DLD1 (cell line): ENCODE results near the gene PDIA6.

Experiments
- in situ Hi-C: cut with HindIII; loops from 2 replicates; pipeline ENCODE4 v1.10.0; 2017; ENCODE audit warnings: low sequenced_read_pairs

Gene PDIA6, protein sequence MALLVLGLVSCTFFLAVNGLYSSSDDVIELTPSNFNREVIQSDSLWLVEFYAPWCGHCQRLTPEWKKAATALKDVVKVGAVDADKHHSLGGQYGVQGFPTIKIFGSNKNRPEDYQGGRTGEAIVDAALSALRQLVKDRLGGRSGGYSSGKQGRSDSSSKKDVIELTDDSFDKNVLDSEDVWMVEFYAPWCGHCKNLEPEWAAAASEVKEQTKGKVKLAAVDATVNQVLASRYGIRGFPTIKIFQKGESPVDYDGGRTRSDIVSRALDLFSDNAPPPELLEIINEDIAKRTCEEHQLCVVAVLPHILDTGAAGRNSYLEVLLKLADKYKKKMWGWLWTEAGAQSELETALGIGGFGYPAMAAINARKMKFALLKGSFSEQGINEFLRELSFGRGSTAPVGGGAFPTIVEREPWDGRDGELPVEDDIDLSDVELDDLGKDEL

DNA sequence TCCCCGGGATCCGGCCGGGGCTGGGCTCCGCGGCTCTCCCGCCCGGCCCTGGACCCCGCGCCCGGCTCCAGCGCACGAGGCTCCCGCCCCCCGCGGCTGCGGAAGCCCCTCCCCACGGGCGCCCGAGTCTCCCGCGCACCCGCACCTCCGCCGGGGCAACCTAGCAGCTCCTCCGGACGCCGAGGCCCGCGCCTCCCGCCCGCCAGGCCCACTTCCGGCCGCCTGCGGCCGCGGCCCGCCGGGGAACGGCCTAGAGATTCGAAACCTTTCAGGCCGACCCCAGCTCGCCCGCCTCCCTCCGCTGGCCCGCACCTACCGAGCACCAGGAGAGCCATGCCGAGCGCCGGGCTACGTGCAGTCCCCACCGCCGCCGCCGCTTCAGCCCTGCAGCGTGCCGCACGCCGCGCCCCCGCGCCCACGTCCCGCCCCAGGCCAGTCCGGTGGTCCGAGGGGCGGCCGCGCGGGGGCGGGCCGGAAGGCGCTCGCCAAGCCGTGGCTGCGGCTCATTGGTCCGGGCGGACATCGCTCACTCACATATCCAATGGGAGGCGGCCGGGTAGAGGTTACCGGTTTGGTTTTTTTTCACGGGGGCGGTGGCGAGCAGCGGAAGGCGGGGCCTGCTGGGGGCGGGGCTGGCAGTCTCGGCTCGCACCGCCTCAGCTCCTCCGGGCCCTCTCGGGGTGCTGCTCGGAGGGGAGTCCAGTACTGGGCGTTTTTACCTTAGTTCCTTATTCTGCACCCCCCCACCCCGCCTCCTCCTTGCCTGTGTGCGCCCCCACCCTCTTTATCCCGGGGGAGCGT lies at the start of gene PDIA6:
Gene PDIA6 (minus strand): TSS at position 424 of the 801 bp plus-strand sequence. CDS start 89 bp downstream, at position 335.
- in situ Hi-C loops = no loop called here

DNA sequence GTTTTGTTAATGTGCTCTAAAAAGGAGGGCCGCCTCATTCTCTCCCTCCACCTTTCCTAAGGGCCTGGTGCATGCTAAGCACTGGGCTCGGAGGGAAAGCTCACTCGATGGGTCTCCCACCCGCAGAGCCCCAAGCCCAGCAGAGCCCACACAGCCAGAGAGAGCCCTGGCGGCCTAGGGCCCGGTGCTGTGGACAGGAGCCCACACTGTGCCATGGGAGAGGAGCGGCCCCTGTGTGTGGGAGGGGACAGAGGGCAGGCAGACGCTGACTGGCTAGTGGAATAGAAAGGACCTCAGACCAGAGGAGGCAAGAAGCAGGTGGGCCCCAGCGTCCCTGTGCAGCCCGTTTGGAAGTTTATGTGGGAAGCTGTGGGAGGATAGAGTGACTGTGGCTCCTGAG lies 49.7 kb upstream of the PDIA6 start:
- in situ Hi-C loops = no loop called here

DNA sequence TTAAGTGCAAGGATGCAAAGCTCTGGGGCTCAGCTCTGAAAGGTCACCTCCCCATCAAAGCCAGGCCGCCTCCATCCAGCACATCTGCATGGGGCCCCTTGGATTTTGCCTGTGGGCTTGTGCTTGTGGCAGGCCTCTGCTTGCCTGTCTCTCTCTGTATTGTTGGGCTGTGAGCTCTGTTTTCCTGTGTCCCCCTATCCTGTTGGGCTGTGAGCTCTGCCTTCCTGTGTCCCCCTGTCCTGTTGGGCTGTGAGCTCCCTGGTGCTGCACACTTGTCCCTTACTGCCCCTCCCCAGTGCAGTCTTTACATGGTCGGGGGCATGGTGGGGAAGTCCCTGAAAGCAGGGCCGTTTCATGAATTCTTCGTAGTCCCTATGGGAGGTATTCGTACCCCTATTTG lies 49.2 kb upstream of the PDIA6 start:
- in situ Hi-C loops = no loop called here

DNA sequence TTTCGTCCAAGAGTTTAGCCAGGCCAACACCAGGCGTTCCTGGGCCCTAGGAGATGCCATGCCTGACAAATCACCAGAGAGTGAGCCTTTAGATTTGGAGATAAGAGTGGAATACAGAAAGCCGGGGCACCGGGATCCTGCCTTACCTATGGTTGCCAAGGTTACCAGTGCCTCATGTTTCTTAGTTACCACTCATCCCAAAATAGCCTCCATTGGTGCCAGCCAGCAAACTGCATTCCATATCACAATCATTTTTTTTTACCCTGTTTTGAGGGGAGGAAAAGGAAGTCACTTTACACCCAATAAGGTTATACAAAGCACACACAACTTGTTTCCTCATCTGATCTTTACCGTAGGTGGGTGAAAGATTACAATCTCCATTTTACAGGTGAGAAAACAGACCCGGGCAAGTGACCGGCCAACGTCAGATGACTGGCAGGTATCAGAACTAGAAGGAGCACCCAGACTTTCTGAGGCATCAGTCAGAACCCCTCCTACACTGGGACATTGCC lies 48.3 kb upstream of the PDIA6 start:
- in situ Hi-C loops = no loop called here

DNA sequence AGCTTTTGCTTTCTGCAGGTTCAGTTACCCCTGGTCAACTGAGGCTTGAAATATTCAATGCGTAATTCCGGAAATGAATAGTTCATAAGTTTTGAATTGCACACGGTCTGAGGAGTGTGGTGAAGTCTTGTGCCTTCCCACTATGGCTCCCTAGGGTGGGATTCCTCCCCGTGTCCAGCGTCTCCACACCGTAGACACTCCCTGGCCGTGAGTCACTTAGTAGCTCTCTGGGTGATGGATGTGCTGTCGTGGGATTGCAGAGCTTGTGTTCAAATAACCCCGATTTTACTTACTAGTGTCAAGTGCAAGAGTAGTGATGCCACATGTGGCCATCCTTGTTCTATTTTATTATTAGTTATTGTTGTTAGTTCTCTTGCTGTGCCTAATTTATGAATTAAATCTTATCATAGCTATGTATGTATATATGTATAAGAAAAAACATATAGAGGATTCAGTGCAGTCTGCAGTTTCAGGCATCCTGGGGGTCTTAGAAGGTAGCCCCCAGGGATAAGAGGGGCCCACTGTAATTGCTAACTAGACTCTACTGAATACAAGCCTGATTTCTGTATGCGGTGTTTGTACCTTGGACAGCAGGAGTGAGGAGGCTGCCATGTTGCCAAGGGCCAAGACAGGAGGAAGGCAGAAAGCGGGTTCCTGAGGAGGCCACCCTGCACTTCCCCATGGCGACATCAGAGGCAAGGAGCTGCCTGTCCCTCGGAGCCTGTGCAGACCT lies 47.7 kb upstream of the PDIA6 start:
- in situ Hi-C loops = no loop called here

DNA sequence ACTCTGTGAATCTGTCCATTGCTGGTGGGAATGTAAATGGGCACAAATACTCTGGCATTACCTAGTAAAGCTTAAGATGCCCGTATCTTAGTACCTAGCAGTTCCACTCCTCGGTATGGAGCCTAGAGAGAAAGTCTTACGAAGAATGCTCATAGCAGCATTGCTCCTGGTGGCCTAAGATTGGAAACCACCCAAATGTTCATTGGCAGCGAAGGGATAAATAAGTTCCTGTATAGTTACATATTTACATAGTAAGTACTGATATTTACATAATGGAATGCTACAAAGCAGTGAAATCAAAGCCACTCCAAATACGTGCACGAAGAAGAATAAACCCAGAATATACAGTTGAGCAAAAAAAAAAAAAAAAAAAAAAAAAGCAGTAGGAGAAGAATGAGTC lies 46.7 kb upstream of the PDIA6 start:
- in situ Hi-C loops = no loop called here

DNA sequence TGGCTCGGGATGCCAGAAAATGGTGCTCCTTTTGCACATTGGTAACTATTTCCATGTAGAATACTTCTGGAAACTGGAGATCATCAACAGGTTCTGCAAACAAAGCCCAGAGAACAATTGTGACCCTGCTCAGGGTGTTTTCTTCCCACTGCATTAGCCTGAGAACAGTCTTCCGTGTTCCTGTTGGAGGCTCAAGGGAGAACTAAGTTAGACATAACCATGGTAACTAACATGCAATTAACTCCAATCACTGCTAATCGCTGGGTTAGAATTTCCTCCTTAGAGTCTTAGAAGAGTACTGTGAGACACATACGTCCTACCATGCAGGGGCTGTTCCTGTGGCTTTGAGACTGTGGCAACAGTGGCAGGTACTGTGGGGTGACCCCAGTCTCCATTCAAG lies 36.0 kb upstream of the PDIA6 start:
- in situ Hi-C loops = no loop called here

DNA sequence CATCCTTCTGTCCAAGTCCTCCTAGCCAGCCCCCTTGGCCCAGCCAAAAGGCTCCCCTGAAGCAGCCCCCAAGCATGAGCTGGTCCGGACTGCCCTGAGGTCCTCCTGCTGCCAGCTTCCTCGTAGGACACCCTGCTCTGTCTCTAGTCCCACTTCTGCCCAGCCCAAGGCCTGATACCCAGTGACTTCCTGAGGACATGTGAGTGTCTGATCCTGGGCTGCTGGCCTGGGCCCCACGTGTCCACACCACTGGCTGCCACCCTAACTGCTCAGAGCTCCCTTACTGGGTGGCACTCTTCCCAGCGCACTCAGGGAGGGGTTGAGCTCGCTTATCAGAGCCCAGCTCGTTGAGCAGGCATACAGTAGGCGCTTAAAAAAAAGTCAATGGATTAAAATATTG lies 34.4 kb upstream of the PDIA6 start:
- in situ Hi-C loops = no loop called here

DNA sequence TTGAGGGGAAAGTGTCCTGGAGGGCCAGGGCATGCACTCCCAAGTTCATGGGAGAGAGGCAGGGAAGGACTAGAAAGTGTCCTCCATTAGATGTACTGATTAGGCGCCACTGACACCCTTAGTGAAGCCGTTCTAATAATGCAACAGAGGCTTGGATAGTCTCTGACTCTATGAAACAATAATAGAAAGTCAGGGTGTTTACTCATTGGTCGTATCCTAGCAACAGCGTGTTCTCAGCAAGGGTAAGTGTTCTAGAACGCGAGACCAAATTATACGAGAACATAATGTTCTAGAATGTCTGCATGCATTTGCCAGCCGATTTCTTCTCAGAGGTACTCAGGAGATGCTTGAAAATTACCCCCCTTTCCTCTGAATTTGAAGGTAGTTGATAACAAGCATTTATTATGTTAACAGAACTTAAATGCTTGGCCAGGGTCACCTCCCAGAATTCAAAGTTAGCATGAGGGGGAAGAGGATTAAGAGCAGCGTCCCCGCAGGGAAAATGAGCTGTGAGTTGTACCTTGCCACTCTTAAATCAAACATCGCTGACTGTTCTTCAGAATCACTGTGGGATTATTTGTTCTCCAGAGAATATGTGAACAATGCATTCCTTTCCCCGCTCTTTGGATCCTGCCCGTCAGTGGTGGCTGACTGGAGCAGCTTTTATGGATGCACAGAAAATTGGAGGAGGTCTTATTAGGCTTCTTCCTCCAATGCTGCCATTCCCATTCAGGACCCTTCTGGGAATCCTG lies 33.7 kb upstream of the PDIA6 start:
- in situ Hi-C loops = no loop called here

DNA sequence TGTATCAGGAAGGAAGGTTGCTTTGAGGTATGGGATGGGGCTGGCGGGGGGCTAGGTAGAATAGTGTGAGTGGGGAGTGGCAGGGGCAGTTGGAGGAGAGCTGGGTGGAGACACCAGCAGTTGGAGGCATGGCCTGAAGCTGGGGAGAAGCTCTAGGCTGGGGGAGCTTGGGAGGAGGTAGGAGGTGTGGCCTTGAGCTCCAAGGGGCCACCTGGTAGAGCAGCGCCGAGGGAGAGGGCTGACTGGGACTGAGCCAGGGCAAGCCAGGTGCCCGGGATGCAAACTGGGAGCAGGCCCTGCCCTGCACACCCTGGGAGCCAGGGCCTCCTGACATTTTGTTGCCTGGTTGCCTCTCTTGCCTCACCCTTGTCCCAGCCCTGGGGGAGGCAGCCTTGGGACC lies 33.1 kb upstream of the PDIA6 start:
- in situ Hi-C loops = no loop called here

DNA sequence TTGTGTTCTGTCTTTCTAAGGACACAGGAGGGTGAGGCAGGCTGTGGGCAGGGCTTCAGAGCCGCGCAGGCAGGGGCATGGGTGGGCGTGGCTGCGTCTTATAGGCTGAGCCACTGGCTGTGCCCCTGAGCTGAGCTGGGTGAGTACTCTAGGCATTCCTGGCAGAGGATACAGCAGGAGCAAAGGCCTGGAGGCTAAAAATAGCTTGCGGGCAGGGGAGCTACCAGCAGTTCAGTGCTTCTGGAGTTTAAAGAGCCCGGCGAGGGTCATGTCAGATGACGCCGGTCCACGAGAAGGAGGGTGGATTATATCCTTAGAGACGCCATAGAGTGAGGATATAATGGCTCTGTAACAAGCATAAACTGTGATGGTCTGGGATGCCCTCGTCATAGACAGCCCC lies 31.5 kb upstream of the PDIA6 start:
- in situ Hi-C loops = no loop called here

DNA sequence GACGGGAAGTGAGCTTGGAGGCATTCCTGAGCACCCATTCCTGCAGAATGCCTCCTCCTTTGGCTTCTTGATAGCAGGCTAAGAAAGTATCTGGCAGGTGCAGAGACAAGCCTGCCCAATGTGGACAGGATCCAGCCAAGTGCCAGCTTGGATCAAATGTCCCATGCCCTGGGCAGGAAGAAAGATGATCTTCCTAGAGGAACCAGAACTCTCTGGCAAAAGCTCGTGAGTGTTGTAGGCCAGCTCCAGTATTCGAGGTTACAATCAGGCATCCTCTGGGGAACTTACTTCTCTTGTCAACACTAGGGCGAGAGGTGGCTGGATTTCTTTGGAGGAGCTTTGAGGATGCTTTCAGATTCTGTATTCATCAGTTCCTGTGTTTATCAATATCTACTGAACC lies 29.9 kb upstream of the PDIA6 start:
- in situ Hi-C loops = no loop called here

DNA sequence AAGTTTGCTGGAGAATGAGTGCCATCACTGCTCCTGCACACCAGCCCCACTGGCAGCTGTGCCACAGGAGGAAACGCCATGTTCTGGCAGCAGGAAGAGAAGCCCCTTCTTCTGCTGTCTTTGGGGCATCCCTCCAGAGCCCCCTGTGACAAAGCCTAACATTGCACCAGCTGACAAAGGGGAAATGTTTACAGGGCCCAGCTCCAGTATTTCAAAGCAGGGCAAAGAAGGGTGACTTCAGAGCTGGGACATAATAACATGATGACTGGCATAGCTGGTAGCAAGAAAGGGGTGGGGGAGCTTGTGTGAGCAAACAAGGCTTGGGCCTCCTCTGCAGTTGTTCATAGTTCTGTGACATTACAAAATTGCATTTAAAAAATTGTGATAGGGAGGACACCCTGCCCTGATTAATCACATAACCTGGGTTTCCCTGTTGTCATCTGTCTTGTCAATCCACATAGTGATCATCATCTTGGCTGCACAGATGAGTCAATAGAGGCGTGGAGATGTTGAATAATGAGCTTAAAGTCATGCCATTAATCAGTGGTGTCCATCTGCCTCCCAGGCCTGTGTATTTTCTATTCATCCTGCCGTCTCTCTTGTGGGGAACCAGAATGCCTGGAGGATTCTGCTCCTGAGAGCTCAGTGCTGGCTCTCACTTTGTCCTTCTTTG lies 29.1 kb upstream of the PDIA6 start:
- in situ Hi-C loops = no loop called here

DNA sequence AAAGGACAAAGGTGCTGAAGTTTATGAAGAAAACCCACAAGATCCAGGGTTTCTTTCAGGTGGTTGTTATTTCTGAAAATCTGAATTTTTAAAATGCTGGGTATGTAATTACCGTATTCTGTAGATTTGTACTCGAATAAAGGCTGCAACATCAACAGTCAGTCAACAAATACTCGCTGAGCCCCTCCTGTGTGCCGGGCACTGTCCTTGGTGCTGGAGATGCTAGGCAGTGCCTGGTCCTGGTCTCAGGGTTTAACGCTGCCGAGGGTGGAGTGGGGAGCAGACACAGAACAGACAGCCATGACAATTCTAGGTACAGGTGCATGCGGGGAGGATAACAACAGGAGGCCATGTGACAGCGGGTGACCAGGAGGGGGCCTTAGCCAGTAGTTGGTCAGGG lies 27.2 kb upstream of the PDIA6 start:
- in situ Hi-C loops = no loop called here

DNA sequence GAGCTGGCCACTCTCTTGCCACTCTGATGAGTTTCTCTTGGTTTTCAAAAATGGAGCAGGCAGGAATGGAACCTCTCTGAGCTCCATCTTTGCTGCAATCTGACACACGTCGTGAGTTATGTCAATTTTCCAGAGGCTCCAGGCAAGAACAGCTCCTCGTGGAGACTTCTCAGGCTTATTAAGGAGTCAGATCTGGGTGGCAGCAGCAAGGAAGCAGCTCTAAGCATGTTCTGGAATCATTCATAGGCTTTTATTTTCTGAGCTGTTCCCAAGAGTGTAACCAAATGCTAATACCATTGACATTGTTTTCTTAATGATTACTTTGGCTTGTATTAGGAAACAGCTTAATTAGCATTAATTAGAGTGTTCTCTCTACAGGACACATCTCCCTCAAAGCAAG lies 26.1 kb upstream of the PDIA6 start:
- in situ Hi-C loops = no loop called here

DNA sequence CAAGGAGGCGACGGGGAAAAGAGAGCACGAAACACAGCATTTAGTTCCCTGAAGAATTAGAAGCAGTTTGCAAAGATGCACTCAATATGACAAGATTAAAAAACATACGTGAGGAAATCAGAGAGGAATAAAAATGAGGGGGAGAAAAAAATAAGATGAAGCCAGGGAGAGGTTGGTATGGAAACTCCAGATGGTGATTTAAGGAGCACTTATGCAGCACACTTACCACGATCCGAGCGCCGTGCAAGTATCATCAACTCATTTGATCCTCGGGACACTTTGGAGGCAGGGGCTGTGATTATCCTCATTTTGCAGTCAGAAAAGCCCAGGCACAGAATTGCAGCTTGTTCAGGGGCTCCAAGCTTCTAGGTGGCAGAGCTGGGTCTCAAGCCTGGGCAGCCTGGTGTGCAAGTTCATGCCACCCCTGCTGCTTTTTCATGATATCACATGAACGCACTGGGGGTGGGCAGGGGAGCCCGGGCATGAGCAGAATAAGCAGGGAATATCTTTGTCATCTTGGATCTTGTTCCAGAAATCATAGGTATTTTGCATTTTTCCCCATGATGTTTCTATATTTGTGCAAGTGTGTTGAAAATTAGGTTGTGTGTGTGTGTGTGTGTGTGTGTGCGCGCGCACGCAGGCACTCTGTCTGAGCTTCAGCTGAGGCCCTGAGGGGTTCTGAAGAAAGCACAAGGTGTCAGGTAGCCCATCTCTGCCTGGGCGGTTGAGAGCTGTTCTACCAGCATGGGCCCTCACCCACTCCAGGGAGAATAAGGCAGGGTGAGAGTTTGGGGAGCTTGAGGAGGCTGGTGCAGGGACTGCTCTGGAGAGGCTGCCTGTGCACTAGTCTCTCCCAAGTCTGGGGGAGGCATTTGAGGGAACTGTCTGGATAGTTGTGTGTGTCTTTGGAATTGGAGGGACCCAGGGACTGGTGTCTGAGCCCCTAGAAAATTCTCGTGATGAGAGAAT lies 25.0 kb upstream of the PDIA6 start:
- in situ Hi-C loops = no loop called here

DNA sequence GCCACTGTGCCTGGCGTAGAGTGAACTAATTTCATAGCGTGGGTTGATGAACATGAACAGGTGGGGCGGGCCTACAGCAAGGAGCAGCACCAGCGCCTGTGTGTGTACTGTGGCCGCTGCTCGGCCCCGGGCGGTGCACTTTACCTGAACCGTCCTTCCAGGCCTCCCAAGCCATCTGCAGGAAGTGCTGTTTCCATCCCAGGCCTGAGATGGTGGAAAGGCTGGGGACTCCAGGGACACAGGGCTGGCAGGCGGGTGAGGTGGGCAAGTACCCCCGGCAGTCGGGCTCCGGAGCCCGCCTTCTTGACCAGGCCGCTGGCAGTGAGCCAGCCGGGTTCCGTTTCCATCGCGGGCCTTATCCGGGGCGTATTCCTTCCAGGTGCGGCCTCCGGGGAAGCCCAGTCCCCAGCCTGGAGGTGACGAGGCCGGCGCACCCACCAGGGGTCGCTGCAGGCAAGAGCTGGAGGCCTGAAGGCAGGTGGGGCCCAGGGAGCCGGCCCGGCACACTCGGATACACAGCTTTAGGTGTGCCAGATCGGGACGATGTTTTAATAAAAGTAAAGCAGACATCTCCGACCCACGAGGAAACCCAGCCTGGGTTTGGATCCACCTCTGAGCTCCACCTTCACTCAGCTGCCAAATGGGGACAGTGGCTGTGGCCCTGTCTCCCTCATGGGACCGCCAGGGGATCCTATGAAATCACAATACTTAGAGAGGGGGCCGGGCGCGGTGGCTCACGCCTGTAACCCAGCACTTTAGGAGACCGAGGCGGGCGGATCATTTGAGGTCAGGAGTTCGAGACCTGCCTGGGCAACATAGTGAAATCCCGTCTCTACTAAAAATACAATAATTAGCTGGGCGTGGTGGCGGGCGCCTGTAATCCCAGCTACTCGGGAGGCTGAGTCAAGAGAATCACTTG lies 22.7 kb upstream of the PDIA6 start:
- in situ Hi-C loops = no loop called here
